GM23248 (cell line): ENCODE measurements around the gene REPS2.

Source experiments
- EZH2 ChIP-seq: fragments of 200-600 bp; sonication (generic); IDR thresholded peaks from 2 replicates; pipeline ENCODE4 v1.6.1; 2018; ENCODE audit warnings: antibody characterized with exemption, mild to moderate bottlenecking; ENCODE audit not compliant: insufficient read depth, poor library complexity, severe bottlenecking
- EZH2phosphoT487 ChIP-seq: fragments of 200-600 bp; sonication (generic); IDR thresholded peaks from 2 replicates; pipeline ENCODE4 v1.6.1; 2018; ENCODE audit warnings: antibody characterized with exemption, moderate library complexity, mild to moderate bottlenecking, low read depth; ENCODE audit not compliant: insufficient read depth

GRCh38 chrX:17046478-17047097 lies 100.1 kb downstream of the REPS2 start:
- TF ChIP-seq EZH2 (no peak), EZH2phosphoT487 (no peak)
